ENCODE results near the gene KCMF1. TPM values are rescaled to one million over a fixed set of nuclear protein-coding genes. Genes with fewer than 3 reads are reported as not detected.

The KCMF1 gene
- total and polyA plus RNA-seq, 2 donors, result 39.7 to 42.7 TPM

- no peaks in the 10 kb centered on the region for H3K4me1 ChIP-seq (ENCODE audit: insufficient read depth)
- no peak for DNase-seq (ENCODE audit: extremely low spot score)
- H3K36me3 ChIP-seq (ENCODE audit: insufficient read depth), result no peaks in the 10 kb centered on the region
- 67% methylated on average over 4 of the region's 4 CpGs for WGBS
- H3K4me3 ChIP-seq (ENCODE audit: low read depth, low read length), result no peak overlapping the region
- H3K27ac ChIP-seq (ENCODE audit: low read depth), result no peak overlapping the region
Measured at GRCh38 chr2:85012431-85012830, 41.5 kb downstream of the KCMF1 start.

GRCh38 chr2:85012855-85013254 is 41.9 kb downstream of the KCMF1 start:
- WGBS, result 92% methylated on average over 1 of the region's 1 CpG
- DNase-seq (ENCODE audit: extremely low spot score), result no peak
- Histone ChIP-seq H3K4me1 (ENCODE audit: insufficient read depth) (no peaks in the 10 kb centered on the region), H3K27ac (ENCODE audit: low read depth) (no peak overlapping the region), H3K36me3 (ENCODE audit: insufficient read depth) (no peaks in the 10 kb centered on the region), H3K4me3 (ENCODE audit: low read depth, low read length) (no peak overlapping the region)

GRCh38 chr2:85015653-85016360 is 44.8 kb downstream of the KCMF1 start:
- DNase-seq (ENCODE audit: extremely low spot score), result no peak
- H3K27ac ChIP-seq (ENCODE audit: low read depth), result no peak overlapping the region
- WGBS, result 31% methylated on average over 7 of the region's 7 CpGs
- no peak overlapping the region for H3K4me3 ChIP-seq (ENCODE audit: low read depth, low read length)
- H3K4me1 ChIP-seq (ENCODE audit: insufficient read depth), result no peaks in the 10 kb centered on the region
- no peaks in the 10 kb centered on the region for H3K36me3 ChIP-seq (ENCODE audit: insufficient read depth)

- H3K4me1 ChIP-seq (ENCODE audit: insufficient read depth), result no peaks in the 10 kb centered on the region
- WGBS, result 67% methylated on average over 3 of the region's 3 CpGs
- DNase-seq (ENCODE audit: extremely low spot score), result no peak
- no peaks in the 10 kb centered on the region for H3K36me3 ChIP-seq (ENCODE audit: insufficient read depth)
- no peak overlapping the region for H3K4me3 ChIP-seq (ENCODE audit: low read depth, low read length)
- no peak overlapping the region for H3K27ac ChIP-seq (ENCODE audit: low read depth)
Measured at GRCh38 chr2:85016446-85016845, 45.5 kb downstream of the KCMF1 start.

- Histone ChIP-seq H3K27ac (ENCODE audit: low read depth) (no peak overlapping the region), H3K4me3 (ENCODE audit: low read depth, low read length) (no peak overlapping the region), H3K4me1 (ENCODE audit: insufficient read depth) (no peaks in the 10 kb centered on the region), H3K36me3 (ENCODE audit: insufficient read depth) (no peaks in the 10 kb centered on the region)
- no peak for DNase-seq (ENCODE audit: extremely low spot score)
- WGBS, result 25% methylated on average over 5 of the region's 5 CpGs
Measured at GRCh38 chr2:85017411-85018048, 46.6 kb downstream of the KCMF1 start.

GRCh38 chr2:85018049-85018447 is 47.1 kb downstream of the KCMF1 start:
- DNase-seq (ENCODE audit: extremely low spot score), result no peak
- 90% methylated on average over 8 of the region's 8 CpGs for WGBS
- no peak overlapping the region for H3K4me3 ChIP-seq (ENCODE audit: low read depth, low read length)
- H3K27ac ChIP-seq (ENCODE audit: low read depth), result no peak overlapping the region
- no peaks in the 10 kb centered on the region for H3K4me1 ChIP-seq (ENCODE audit: insufficient read depth)
- H3K36me3 ChIP-seq (ENCODE audit: insufficient read depth), result no peaks in the 10 kb centered on the region

GRCh38 chr2:85019121-85019520 is 48.2 kb downstream of the KCMF1 start:
- Histone ChIP-seq H3K36me3 (ENCODE audit: insufficient read depth) (no peaks in the 10 kb centered on the region), H3K27ac (ENCODE audit: low read depth) (no peak overlapping the region), H3K4me1 (ENCODE audit: insufficient read depth) (no peaks in the 10 kb centered on the region), H3K4me3 (ENCODE audit: low read depth, low read length) (no peak overlapping the region)
- no peak for DNase-seq (ENCODE audit: extremely low spot score)

GRCh38 chr2:85022232-85022631 is 51.3 kb downstream of the KCMF1 start:
- WGBS, result 97% methylated on average over 5 of the region's 5 CpGs
- no peak overlapping the region for H3K4me3 ChIP-seq (ENCODE audit: low read depth, low read length)

GRCh38 chr2:85024372-85025047 is 53.5 kb downstream of the KCMF1 start:
- Histone ChIP-seq H3K27ac (ENCODE audit: low read depth) (no peak overlapping the region), H3K4me3 (ENCODE audit: low read depth, low read length) (no peak overlapping the region), H3K36me3 (ENCODE audit: insufficient read depth) (no peaks in the 10 kb centered on the region), H3K4me1 (ENCODE audit: insufficient read depth) (no peaks in the 10 kb centered on the region)
- WGBS, result 83% methylated on average over 8 of the region's 8 CpGs
- no peak for DNase-seq (ENCODE audit: extremely low spot score)

More at GRCh38 chr2:85022232-85022631, 51.3 kb downstream of the KCMF1 start:
- no peaks in the 10 kb centered on the region for H3K36me3 ChIP-seq (ENCODE audit: insufficient read depth)
- no peaks in the 10 kb centered on the region for H3K4me1 ChIP-seq (ENCODE audit: insufficient read depth)
- no peak overlapping the region for H3K27ac ChIP-seq (ENCODE audit: low read depth)
- DNase-seq (ENCODE audit: extremely low spot score), result no peak

GRCh38 chr2:85032621-85033020 is 61.7 kb downstream of the KCMF1 start:
- Histone ChIP-seq H3K4me3 (ENCODE audit: low read depth, low read length) (no peak overlapping the region), H3K27ac (ENCODE audit: low read depth) (no peak overlapping the region), H3K36me3 (ENCODE audit: insufficient read depth) (peaks cover 4% of the 10 kb centered on the region), H3K4me1 (ENCODE audit: insufficient read depth) (no peaks in the 10 kb centered on the region)
- WGBS, result 92% methylated on average over 5 of the region's 5 CpGs
- DNase-seq (ENCODE audit: extremely low spot score), result no peak

GRCh38 chr2:85033388-85033787 is 62.4 kb downstream of the KCMF1 start:
- no peak for DNase-seq (ENCODE audit: extremely low spot score)
- H3K4me1 ChIP-seq (ENCODE audit: insufficient read depth), result no peaks in the 10 kb centered on the region
- peaks cover 4% of the 10 kb centered on the region for H3K36me3 ChIP-seq (ENCODE audit: insufficient read depth)
- 85% methylated on average over 2 of the region's 2 CpGs for WGBS
- no peak overlapping the region for H3K27ac ChIP-seq (ENCODE audit: low read depth)
- no peak overlapping the region for H3K4me3 ChIP-seq (ENCODE audit: low read depth, low read length)

- H3K4me1 ChIP-seq (ENCODE audit: insufficient read depth), result no peaks in the 10 kb centered on the region
- WGBS, result 94% methylated on average over 2 of the region's 2 CpGs
- peaks cover 7% of the 10 kb centered on the region for H3K36me3 ChIP-seq (ENCODE audit: insufficient read depth)
- no peak overlapping the region for H3K4me3 ChIP-seq (ENCODE audit: low read depth, low read length)
- no peak for DNase-seq (ENCODE audit: extremely low spot score)
- no peak overlapping the region for H3K27ac ChIP-seq (ENCODE audit: low read depth)
Measured at GRCh38 chr2:85034158-85034557, 63.2 kb downstream of the KCMF1 start.

- WGBS, result 93% methylated on average over 7 of the region's 7 CpGs
- DNase-seq (ENCODE audit: extremely low spot score), result no peak
- Histone ChIP-seq H3K4me3 (ENCODE audit: low read depth, low read length) (no peak overlapping the region), H3K27ac (ENCODE audit: low read depth) (no peak overlapping the region), H3K4me1 (ENCODE audit: insufficient read depth) (no peaks in the 10 kb centered on the region), H3K36me3 (ENCODE audit: insufficient read depth) (peaks cover 7% of the 10 kb centered on the region)
Measured at GRCh38 chr2:85037622-85038021, 66.7 kb downstream of the KCMF1 start.

- peaks cover 8% of the 10 kb centered on the region for H3K36me3 ChIP-seq (ENCODE audit: insufficient read depth)
Measured at GRCh38 chr2:85042330-85042729, 71.4 kb downstream of the KCMF1 start.

More at GRCh38 chr2:85042330-85042729, 71.4 kb downstream of the KCMF1 start:
- no peak overlapping the region for H3K27ac ChIP-seq (ENCODE audit: low read depth)
- whole genome bisulfite sequencing, result 94% methylated on average over 4 of the region's 4 CpGs
- H3K4me1 ChIP-seq (ENCODE audit: insufficient read depth), result no peaks in the 10 kb centered on the region
- no peak overlapping the region for H3K4me3 ChIP-seq (ENCODE audit: low read depth, low read length)
- DNase-seq (ENCODE audit: extremely low spot score), result no peak

All from urinary bladder (tissue), 4 donors.